Smooth muscle cell (in vitro differentiated cells): ENCODE measurements around the gene NOL4L. TPM values are rescaled to one million over a fixed set of nuclear protein-coding genes. Genes with fewer than 3 reads are reported as not detected.
A peak's percentile ranks its signal among the peaks of the same experiment; 100 is the strongest.
"Not testable (repeated sequence)": the region's sequence is repeated elsewhere in the genome, so short reads cannot be mapped to it uniquely, and the experiment has no call there.

Experiments used
- DNase-seq: peaks from one replicate; lab custom pipeline; 2025; ENCODE audit not compliant: unreplicated experiment; lab: John Stamatoyannopoulos, UW
- H2AFZ ChIP-seq: fragments of 200-600 bp; sonication (generic); 2 replicates; pipeline ENCODE4 v1.6.0; 2016; ENCODE audit warnings: antibody characterized with exemption, low read depth, mild to moderate bottlenecking
- H3F3A ChIP-seq: fragments of 200-600 bp; sonication (generic); 2 replicates; pipeline ENCODE4 v1.6.0; 2017; ENCODE audit warnings: antibody characterized with exemption, low read depth
- H3K27ac ChIP-seq: fragments of 200-600 bp; sonication (generic); 2 replicates; pipeline ENCODE4 v1.5.1; 2016; ENCODE audit warnings: low read depth, mild to moderate bottlenecking
- H3K27me3 ChIP-seq: fragments of 200-600 bp; sonication (generic); 2 replicates; pipeline ENCODE4 v1.6.1; 2016; ENCODE audit warnings: low read depth, mild to moderate bottlenecking
- H3K36me3 ChIP-seq: fragments of 200-600 bp; sonication (generic); 2 replicates; pipeline ENCODE4 v1.5.1; 2016; ENCODE audit warnings: low read depth
- H3K4me1 ChIP-seq: fragments of 200-600 bp; sonication (generic); 2 replicates; pipeline ENCODE4 v1.5.1; 2016; ENCODE audit warnings: low read depth
- H3K4me2 ChIP-seq: fragments of 200-600 bp; sonication (generic); 2 replicates; pipeline ENCODE4 v1.6.0; 2016; ENCODE audit warnings: mild to moderate bottlenecking
- H3K4me3 ChIP-seq: fragments of 200-600 bp; sonication (generic); 2 replicates; pipeline ENCODE4 v1.5.1; 2016; ENCODE audit warnings: mild to moderate bottlenecking
- H3K79me2 ChIP-seq: fragments of 200-600 bp; sonication (generic); 2 replicates; pipeline ENCODE4 v1.6.0; 2016; ENCODE audit warnings: low read depth, mild to moderate bottlenecking
- H3K9ac ChIP-seq: fragments of 200-600 bp; sonication (generic); 2 replicates; pipeline ENCODE4 v1.6.0; 2016; ENCODE audit warnings: low read depth
- H3K9me3 ChIP-seq: fragments of 200-600 bp; sonication (generic); replicated peaks from 2 replicates; pipeline ENCODE4 v1.5.1; 2016; ENCODE audit warnings: low read depth
- H4K20me1 ChIP-seq: fragments of 200-600 bp; sonication (generic); 2 replicates; pipeline ENCODE4 v1.6.0; 2016; ENCODE audit warnings: low read depth
- CTCF ChIP-seq: fragments of 200-600 bp; sonication (generic); IDR thresholded peaks from 2 replicates; pipeline ENCODE4 v1.5.1; 2017; ENCODE audit warnings: borderline replicate concordance, mild to moderate bottlenecking, antibody characterized with exemption; ENCODE audit not compliant: insufficient read depth, poor library complexity, severe bottlenecking
- WGBS: methylation state at CpG from one replicate; pipeline ENCODE4 v1.1.7; 2016; ENCODE audit warnings: low lambda C conversion rate; 5-methylcytosine and 5-hydroxymethylcytosine counted together
- polyA plus RNA-seq: library from polyadenylated mRNA; unstranded; fragments of >200 nt; fragmentation: Nextera tagmentation; extraction: Ambion mirVana; gene quantifications from 2 replicates; pipeline ENCODE4 v1.2.1, GENCODE V29; 2016
- total RNA-seq: library from RNA; depleted of rRNA; stranded (reverse); fragments of >200 nt; gene quantifications from 2 replicates; pipeline ENCODE4 v1.2.3, GENCODE V29; 2014

NOL4L gene
- total and polyA plus RNA-seq, 2 experiments from 2014 or later: 26.0 to 26.2 TPM

- H4K20me1 ChIP-seq: peaks cover 43% of the 10 kb centered on the region
- no peak overlapping the region for H3K9ac ChIP-seq
- H3K27ac ChIP-seq: peak overlapping the region; percentile 98
- H3K9me3 ChIP-seq: no peaks in the 10 kb centered on the region
- H3K4me1 ChIP-seq: peaks cover 30% of the 10 kb centered on the region
- no peak overlapping the region for H2AFZ ChIP-seq
- TF ChIP-seq CTCF: no peak
- peaks cover 89% of the 10 kb centered on the region for H3K79me2 ChIP-seq
- no peaks in the 10 kb centered on the region for H3K36me3 ChIP-seq
- WGBS: 93% methylated on average over 12 of the region's 12 CpGs
- no peaks in the 10 kb centered on the region for H3K27me3 ChIP-seq
- H3K4me3 ChIP-seq: no peak overlapping the region
- DNase-seq: no peak
- no peak overlapping the region for H3K4me2 ChIP-seq
- peaks cover 27% of the 10 kb centered on the region for H3F3A ChIP-seq
These were observed 117.4 kb downstream of the NOL4L start for GRCh38 chr20:32467506-32468312.

- H3K4me1 ChIP-seq: peaks cover 30% of the 10 kb centered on the region
These were observed 118.2 kb downstream of the NOL4L start for GRCh38 chr20:32466739-32467505.

GRCh38 chr20:32465901-32466675 is 119.0 kb downstream of the NOL4L start:
- H3K9me3 ChIP-seq, H2AFZ ChIP-seq, H3K4me3 ChIP-seq, DNase-seq, H3K36me3 ChIP-seq, H3K27me3 ChIP-seq: not testable (repeated sequence)
- H3K9ac ChIP-seq: peak overlapping the region; percentile 52
- peaks cover 89% of the 10 kb centered on the region for H3K79me2 ChIP-seq
- 64% methylated on average over 15 of the region's 15 CpGs for WGBS
- peak overlapping the region; percentile 98 for H3K27ac ChIP-seq
- peaks cover 30% of the 10 kb centered on the region for H3K4me1 ChIP-seq
- H4K20me1 ChIP-seq: peaks cover 46% of the 10 kb centered on the region
- H3K4me2 ChIP-seq: peak overlapping the region; percentile 58
- peaks cover 27% of the 10 kb centered on the region for H3F3A ChIP-seq

More at GRCh38 chr20:32466739-32467505, 118.2 kb downstream of the NOL4L start:
- H4K20me1 ChIP-seq: peaks cover 46% of the 10 kb centered on the region
- no peaks in the 10 kb centered on the region for H3K9me3 ChIP-seq
- H3K36me3 ChIP-seq: no peaks in the 10 kb centered on the region
- H3K4me2 ChIP-seq: peak overlapping the region; percentile 58
- 83% methylated on average over 15 of the region's 16 CpGs for WGBS
- no peak overlapping the region for H3K9ac ChIP-seq
- no peak overlapping the region for H3K4me3 ChIP-seq
- no peaks in the 10 kb centered on the region for H3K27me3 ChIP-seq
- peaks cover 27% of the 10 kb centered on the region for H3F3A ChIP-seq
- H3K79me2 ChIP-seq: peaks cover 89% of the 10 kb centered on the region
- DNase-seq: no peak
- H3K27ac ChIP-seq: peak overlapping the region; percentile 98
- no peak overlapping the region for H2AFZ ChIP-seq
- no peak for TF ChIP-seq CTCF
